Hepatic stellate cell (primary cell): ENCODE results near the gene DPAGT1.
"Not testable (repeated sequence)": the region's sequence is repeated elsewhere in the genome, so short reads cannot be mapped to it uniquely, and the experiment has no call there.

Experiments used
- DNase-seq: peaks from one replicate; pipeline ENCODE4 v3.0.0; 2011; ENCODE audit warnings: low spot score

The DPAGT1 gene

GRCh38 chr11:119101759-119102423 is at the start of gene DPAGT1:
Gene DPAGT1, minus strand, starts transcription at chr11:119101853. Its CDS starts 198 bp downstream, at chr11:119101655.
- DNase-seq: peak; percentile 87

- no peak for DNase-seq
Observed at GRCh38 chr11:119149786-119150275, 48.2 kb upstream of the DPAGT1 start.

GRCh38 chr11:119149018-119149785 is 47.5 kb upstream of the DPAGT1 start, which contains the start of gene ABCG4:
Gene ABCG4, plus strand, starts transcription at chr11:119149052. Its CDS starts 914 bp downstream, at chr11:119149966.
- DNase-seq: peak; percentile 39

- DNase-seq: no peak
Observed at GRCh38 chr11:119148720-119149017, 47.0 kb upstream of the DPAGT1 start.

- DNase-seq: no peak
Observed at GRCh38 chr11:119147604-119148333, 46.1 kb upstream of the DPAGT1 start.

- DNase-seq: no peak
Observed at GRCh38 chr11:119145551-119145950, 43.9 kb upstream of the DPAGT1 start.

GRCh38 chr11:119144825-119145486 is 43.3 kb upstream of the DPAGT1 start:
- DNase-seq: peak; percentile 89

GRCh38 chr11:119139276-119139675 is 37.6 kb upstream of the DPAGT1 start:
- not testable (repeated sequence) for DNase-seq

- no peak for DNase-seq
Observed at GRCh38 chr11:119134389-119134978, 32.8 kb upstream of the DPAGT1 start.

GRCh38 chr11:119130662-119131061 is 29.0 kb upstream of the DPAGT1 start:
- DNase-seq: no peak

- DNase-seq: no peak
Observed at GRCh38 chr11:119126675-119127268, 25.1 kb upstream of the DPAGT1 start.

GRCh38 chr11:119125821-119126220 is 24.2 kb upstream of the DPAGT1 start:
- DNase-seq: no peak

GRCh38 chr11:119121811-119122124 is 20.1 kb upstream of the DPAGT1 start:
- no peak for DNase-seq

- DNase-seq: peak; percentile 99
Observed at GRCh38 chr11:119121008-119121810, 19.6 kb upstream of the DPAGT1 start, which contains the start of gene HINFP. Gene HINFP, plus strand, starts transcription at chr11:119121580. Its CDS starts 5,365 bp downstream, at chr11:119126945.

GRCh38 chr11:119120639-119121007 is 19.0 kb upstream of the DPAGT1 start:
- DNase-seq: no peak

GRCh38 chr11:119118946-119119345 is 17.3 kb upstream of the DPAGT1 start:
- DNase-seq: no peak

- no peak for DNase-seq
Observed at GRCh38 chr11:119118227-119118626, 16.6 kb upstream of the DPAGT1 start.

GRCh38 chr11:119117004-119117706 is 15.5 kb upstream of the DPAGT1 start:
- no peak for DNase-seq

GRCh38 chr11:119116601-119117000 is 14.9 kb upstream of the DPAGT1 start:
- DNase-seq: no peak

- no peak for DNase-seq
Observed at GRCh38 chr11:119116235-119116594, 14.6 kb upstream of the DPAGT1 start.
